ENCODE data around the gene DEFB121.
"Not testable (repeated sequence)": the region's sequence is repeated elsewhere in the genome, so short reads cannot be mapped to it uniquely, and the experiment has no call there.

GRCh38 chr20:31364272-31364671, 41.7 kb downstream of the DEFB121 start:
- not testable (repeated sequence) for TF ChIP-seq CTCF (IDR thresholded peaks at IDR 0.05); EZH2 (IDR thresholded peaks at IDR 0.05; ENCODE audit: borderline replicate concordance, insufficient read depth, low read depth, low read length, poor library complexity, severe bottlenecking)
